HuH-7.5 (cell line): ENCODE measurements around the gene C11orf21.

ENCODE experiments used
- DNase-seq: peaks from one replicate; pipeline ENCODE4 v3.0.0; 2011; ENCODE audit warnings: low spot score

Gene C11orf21

GRCh38 chr11:2259466-2259830 is 42.3 kb downstream of the C11orf21 start:
- DNase-seq = no peak

DNA sequence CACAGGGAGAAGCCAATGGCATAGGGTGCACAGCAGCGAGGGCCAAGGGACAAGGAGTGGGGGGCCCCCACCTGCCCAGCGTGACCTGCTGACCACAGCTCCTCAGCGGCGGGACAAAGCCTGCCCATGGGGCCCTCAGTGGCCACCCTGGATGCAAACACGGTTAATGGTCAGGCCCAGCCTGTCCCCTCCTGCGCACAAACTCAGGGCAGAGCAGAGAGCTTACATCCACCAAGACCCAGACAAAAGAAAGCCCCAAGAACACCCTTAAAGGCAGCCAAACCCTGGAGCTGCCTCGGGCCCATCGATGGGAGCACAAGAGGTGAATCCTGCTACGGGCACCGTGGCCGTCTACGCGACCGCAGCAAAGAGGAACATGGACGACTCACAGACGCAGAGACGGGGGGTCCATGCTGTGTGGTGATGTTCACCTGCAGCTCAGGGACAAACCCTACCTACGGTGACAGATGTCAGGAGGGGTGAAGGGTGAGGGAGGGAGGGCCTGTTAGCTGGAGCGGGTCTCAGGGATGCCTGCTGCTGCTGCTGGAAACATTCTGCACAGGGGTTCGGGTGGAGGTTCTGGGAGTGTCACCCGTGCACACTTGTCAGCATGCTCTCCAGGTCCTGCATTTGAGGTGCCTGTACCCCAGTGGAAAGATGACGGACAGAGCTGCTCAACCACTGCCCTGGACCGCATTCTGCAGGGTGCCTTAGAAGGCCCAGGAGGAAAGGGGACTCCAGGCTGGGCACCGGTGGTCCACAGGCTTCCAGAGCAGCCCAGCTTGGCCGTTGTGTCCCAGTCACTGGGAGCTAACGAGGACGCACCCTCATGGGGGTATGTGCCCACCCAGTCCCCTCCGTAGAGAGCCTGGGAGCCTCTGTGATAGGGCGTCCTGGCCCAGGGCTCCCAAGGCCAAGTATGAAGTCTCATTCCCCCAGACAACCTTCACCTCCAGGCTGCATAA is 42.9 kb downstream of the C11orf21 start:
- DNase-seq = no peak

GRCh38 chr11:2256951-2257700 is 44.6 kb downstream of the C11orf21 start:
- DNase-seq = no peak

DNA sequence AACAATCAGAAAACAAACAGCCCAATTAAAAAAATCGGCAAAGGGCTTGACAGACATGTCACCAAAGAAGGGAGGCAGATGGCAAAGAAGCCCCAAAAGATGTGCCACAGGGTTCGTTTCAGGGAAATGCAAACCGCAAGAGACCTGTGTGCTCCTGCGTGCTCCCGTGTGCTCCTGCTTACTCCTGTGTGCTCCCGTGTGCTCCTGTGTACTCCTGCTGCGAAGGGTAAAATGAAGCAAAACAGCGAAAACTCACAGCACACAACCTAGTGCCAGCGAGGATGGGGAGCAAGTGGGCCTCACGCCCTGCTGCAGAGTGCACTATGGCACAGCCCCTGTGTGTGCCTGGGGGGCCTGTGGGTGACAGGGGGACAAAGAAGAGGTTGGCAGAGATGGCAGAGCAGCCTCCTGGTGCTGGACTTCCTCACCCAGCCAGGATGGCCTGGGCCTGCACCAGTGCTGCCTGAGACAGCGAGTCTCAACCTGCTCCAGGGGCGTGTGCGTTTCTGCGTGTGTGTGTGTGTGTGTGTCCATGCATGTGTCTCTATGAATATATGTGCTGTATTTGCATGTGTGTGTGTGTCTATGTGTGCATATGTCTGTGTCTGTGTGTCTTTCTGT is 45.3 kb downstream of the C11orf21 start:
- no peak for DNase-seq

- DNase-seq = no peak
These were observed 49.7 kb downstream of the C11orf21 start for GRCh38 chr11:2252018-2252417.

GRCh38 chr11:2251138-2251537 is 50.6 kb downstream of the C11orf21 start:
- no peak for DNase-seq

GRCh38 chr11:2250485-2250884 is 51.2 kb downstream of the C11orf21 start:
- no peak for DNase-seq

DNA sequence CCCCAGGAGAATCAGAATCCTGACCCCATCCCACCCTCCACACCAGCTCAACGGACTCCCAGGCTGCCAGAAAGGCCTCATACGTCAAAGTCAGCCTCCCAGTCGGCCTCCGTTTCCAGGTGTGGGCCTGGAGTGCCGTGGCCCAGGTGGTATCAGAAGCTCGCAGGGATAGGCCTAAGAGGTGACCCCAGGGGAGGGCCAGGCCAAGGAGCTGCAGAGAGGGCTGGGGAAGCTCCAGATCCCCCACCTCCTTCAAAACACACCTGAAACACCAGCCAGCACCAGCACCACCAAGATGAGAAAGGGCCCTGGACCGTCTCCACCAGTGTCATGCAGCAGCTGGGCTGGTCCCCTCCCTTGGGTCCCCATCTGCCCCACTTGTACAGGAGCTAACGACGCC is 51.7 kb downstream of the C11orf21 start:
- no peak for DNase-seq

DNA sequence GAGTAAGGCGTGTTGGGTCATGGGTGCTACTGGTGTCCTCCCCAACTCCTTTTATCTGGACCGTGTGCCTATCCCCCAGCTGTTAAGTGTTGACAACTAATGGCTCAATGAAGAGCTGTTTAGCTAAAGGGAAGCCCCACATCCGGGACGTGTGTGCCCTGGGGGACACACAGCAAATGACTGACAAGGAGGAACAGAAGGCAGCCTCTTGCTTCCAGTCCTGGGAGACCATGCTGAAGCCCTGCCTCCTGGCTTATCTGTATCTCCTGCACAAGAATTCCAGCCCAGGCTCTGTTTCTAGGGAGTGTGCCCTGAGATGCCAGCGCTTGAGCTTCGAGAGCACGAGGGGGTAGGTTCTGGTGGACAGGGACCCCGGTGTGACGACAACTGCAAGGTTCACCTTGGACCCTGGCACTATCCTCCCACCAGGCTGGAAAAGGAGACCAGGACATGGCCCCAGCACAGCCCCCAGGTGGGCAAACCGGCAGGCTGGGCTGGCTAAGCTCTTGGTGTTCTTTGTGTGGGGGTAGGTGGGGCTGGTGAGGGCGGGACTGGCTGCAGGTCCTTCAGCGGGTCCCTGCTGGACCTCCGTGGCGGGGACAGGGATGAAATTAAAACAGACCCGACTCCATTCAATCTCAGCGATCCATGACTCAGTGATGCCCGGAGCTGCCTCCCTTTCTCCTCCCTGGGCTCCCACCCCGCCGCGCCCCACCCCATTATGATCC is 52.4 kb downstream of the C11orf21 start:
- no peak for DNase-seq

GRCh38 chr11:2248762-2249161 is 53.0 kb downstream of the C11orf21 start:
- no peak for DNase-seq

GRCh38 chr11:2248242-2248641 is 53.5 kb downstream of the C11orf21 start:
- DNase-seq = no peak

DNA sequence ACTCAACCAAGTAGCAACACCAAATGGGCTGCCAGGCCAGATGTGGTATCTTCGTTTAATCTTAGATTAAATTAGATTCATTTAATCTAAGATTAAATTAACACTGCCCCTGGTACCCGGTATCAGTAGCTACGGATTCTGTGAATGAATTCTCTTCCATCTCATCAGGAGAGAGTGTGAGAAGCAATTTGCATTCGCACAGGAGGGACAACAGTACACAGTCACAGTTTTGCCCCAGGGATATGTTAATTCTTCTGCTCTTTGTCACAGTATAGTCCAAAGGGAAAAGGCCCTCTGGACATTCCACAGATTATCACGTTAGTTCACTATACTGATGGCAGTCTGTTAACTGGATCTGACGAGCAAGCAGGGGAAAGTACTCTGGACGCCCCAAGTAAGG is 54.2 kb downstream of the C11orf21 start:
- no peak for DNase-seq
